GM12878 (cell line): ENCODE measurements around the gene LBHD1. TPM values are rescaled to one million over a fixed set of nuclear protein-coding genes. Genes with fewer than 3 reads are reported as not detected.

Source experiments
- ASH2L ChIP-seq: fragments of 300-600, 200-600 bp; sonication (generic); IDR thresholded peaks from 2 replicates; pipeline ENCODE4 v1.6.1; 2017; ENCODE audit warnings: low read depth, mild to moderate bottlenecking, borderline replicate concordance
- BHLHE40 ChIP-seq, 2 experiments: fragments of 450-650 bp in 1 of 2; IDR thresholded peaks; 2 replicates each; pipeline ENCODE4 v1.6.1; 2011 to 2017; ENCODE audit warnings: low read depth in 2 of 2, borderline replicate concordance in 1 of 2, improper control_type of control experiment in 1 of 2, low read length in 1 of 2, mild to moderate bottlenecking in 1 of 2
- BRCA1 ChIP-seq: IDR thresholded peaks from 2 replicates; pipeline ENCODE4 v1.6.1; 2011; ENCODE audit warnings: low read depth, low read length, improper control_type of control experiment
- CBFB ChIP-seq: IDR thresholded peaks from 2 replicates; pipeline ENCODE4 v1.6.1; 2016; ENCODE audit warnings: antibody characterized with exemption, low read depth
- ETV6 ChIP-seq, 2 experiments: fragments of 450-650 bp in 1 of 2; IDR thresholded peaks in 1 of 2; conservative IDR thresholded peaks in 1 of 2; 2 replicates each; pipeline ENCODE4 v1.6.1; 2014; ENCODE audit warnings: antibody characterized with exemption in 1 of 2, borderline replicate concordance in 1 of 2, low read depth in 1 of 2, mild to moderate bottlenecking in 1 of 2, moderate library complexity in 1 of 2
- FOS ChIP-seq: IDR thresholded peaks from 3 replicates; pipeline ENCODE4 v1.6.1; 2011; ENCODE audit warnings: borderline replicate concordance; ENCODE audit not compliant: insufficient read length; ENCODE audit errors: extremely low read depth
- HCFC1 ChIP-seq: fragments of 150-350 bp; IDR thresholded peaks from 2 replicates; pipeline ENCODE4 v1.6.1; 2014; ENCODE audit warnings: low read length
- IKZF1 ChIP-seq: fragments of 450-650 bp; conservative IDR thresholded peaks from 2 replicates; pipeline ENCODE4 v1.6.1; 2017; ENCODE audit warnings: antibody characterized with exemption, mild to moderate bottlenecking
- JUNB ChIP-seq: IDR thresholded peaks from 2 replicates; pipeline ENCODE4 v1.6.1; 2016; ENCODE audit warnings: antibody characterized with exemption, mild to moderate bottlenecking
- KDM1A ChIP-seq: fragments of 200-600 bp; sonication (generic); IDR thresholded peaks from 2 replicates; pipeline ENCODE4 v1.6.1; 2016; ENCODE audit warnings: borderline replicate concordance
- KLF5 ChIP-seq: fragments of 450-650 bp; IDR thresholded peaks from 2 replicates; pipeline ENCODE4 v1.6.1; 2014; ENCODE audit warnings: mild to moderate bottlenecking; ENCODE audit not compliant: partially characterized antibody
- MTA3 ChIP-seq: IDR thresholded peaks from 2 replicates; pipeline ENCODE4 v1.6.1; 2012; ENCODE audit warnings: low read length, inconsistent platforms, borderline replicate concordance
- NFXL1 ChIP-seq: fragments of 450-650 bp; IDR thresholded peaks from 2 replicates; pipeline ENCODE4 v1.6.1; 2017; ENCODE audit warnings: antibody characterized with exemption, mild to moderate bottlenecking, borderline replicate concordance
- NFYA ChIP-seq: IDR thresholded peaks from 2 replicates; pipeline ENCODE4 v1.6.1; 2011; ENCODE audit warnings: low read depth, mild to moderate bottlenecking, low read length, improper control_type of control experiment, borderline replicate concordance
- RB1 ChIP-seq: fragments of 450-650 bp; formaldehyde crosslinking; IDR thresholded peaks from 2 replicates; pipeline ENCODE4 v1.6.1; 2017; ENCODE audit warnings: mild to moderate bottlenecking, borderline replicate concordance
- SREBF1 ChIP-seq: IDR thresholded peaks from 2 replicates; pipeline ENCODE4 v1.6.1; 2012; ENCODE audit warnings: mild to moderate bottlenecking, low read length
- STAT1 ChIP-seq: fragments of 450-650 bp; conservative IDR thresholded peaks from 2 replicates; pipeline ENCODE4 v1.6.1; 2014; ENCODE audit warnings: antibody characterized with exemption, mild to moderate bottlenecking
- STAT3 ChIP-seq: IDR thresholded peaks from 2 replicates; pipeline ENCODE4 v1.6.1; 2011; ENCODE audit warnings: low read depth, low read length, improper control_type of control experiment
- TCF3 ChIP-seq: IDR thresholded peaks from 2 replicates; pipeline ENCODE4 v1.6.1; 2012; ENCODE audit warnings: low read depth, mild to moderate bottlenecking, low read length, borderline replicate concordance; ENCODE audit not compliant: insufficient read depth
- polyA plus RNA-seq, 11 experiments: library from polyadenylated mRNA; depleted of rRNA in 4 of 11; unstranded in 6 of 11; stranded (reverse) in 5 of 11; fragments of >200 nt; fragmentation: Nextera tagmentation in 4 of 11; fragmentation: Illumina TruSeq in 1 of 11; extraction: Ambion mirVana in 4 of 11; extraction: Trizol in 1 of 11; gene quantifications; 1 replicate in 1 of 11; 2 replicates in 10 of 11; pipeline versions ENCODE4 v1.2.1 to v1.2.3, GENCODE V29; 2011 to 2016; ENCODE audit warnings: inconsistent platforms in 2 of 11, missing spikeins in 2 of 11, low read depth in 1 of 11
- total RNA-seq, 4 experiments: library from RNA; depleted of rRNA in 3 of 4; stranded (reverse); fragments of >200 nt in 3 of 4; fragmentation: Illumina TruSeq in 1 of 4; extraction: Trizol in 1 of 4; gene quantifications; 2 replicates each; pipeline versions ENCODE4 v1.2.1 to v1.2.3, GENCODE V29; 2013 to 2021
- TF ChIP-seq, protein P1 (sequence below): fragments of 450-650 bp; IDR thresholded peaks from 2 replicates; pipeline ENCODE4 v1.6.1; 2018; ENCODE audit warnings: mild to moderate bottlenecking, low read depth, moderate library complexity; ENCODE audit not compliant: partially characterized antibody
- TF ChIP-seq, protein P2 (sequence below): IDR thresholded peaks from 2 replicates; pipeline ENCODE4 v1.6.1; 2012; ENCODE audit warnings: low read depth, low read length, improper control_type of control experiment
- TF ChIP-seq, protein P3 (sequence below): fragments of 450-650 bp; IDR thresholded peaks from 2 replicates; pipeline ENCODE4 v1.6.1; 2016; ENCODE audit warnings: mild to moderate bottlenecking
- TF ChIP-seq, protein P4 (sequence below), 3 experiments: IDR thresholded peaks in 2 of 3; conservative IDR thresholded peaks in 1 of 3; 2 replicates each; pipeline ENCODE4 v1.5.1; 2011; ENCODE audit warnings: low read depth in 3 of 3, low read length in 3 of 3, mild to moderate bottlenecking in 3 of 3, control low read depth in 2 of 3, moderate library complexity in 2 of 3, inconsistent platforms in 1 of 3, mixed read lengths in 1 of 3; ENCODE audit not compliant: control insufficient read depth in 2 of 3, insufficient read depth in 1 of 3; ENCODE audit errors: extremely low read depth in 1 of 3

LBHD1 gene
- total and polyA plus RNA-seq, 10 of the 15 experiments (the other 5 are each of a cell fraction or from before 2014, with no cell fraction given) = 0.79 to 12.0 (median 7.6) TPM

DNA sequence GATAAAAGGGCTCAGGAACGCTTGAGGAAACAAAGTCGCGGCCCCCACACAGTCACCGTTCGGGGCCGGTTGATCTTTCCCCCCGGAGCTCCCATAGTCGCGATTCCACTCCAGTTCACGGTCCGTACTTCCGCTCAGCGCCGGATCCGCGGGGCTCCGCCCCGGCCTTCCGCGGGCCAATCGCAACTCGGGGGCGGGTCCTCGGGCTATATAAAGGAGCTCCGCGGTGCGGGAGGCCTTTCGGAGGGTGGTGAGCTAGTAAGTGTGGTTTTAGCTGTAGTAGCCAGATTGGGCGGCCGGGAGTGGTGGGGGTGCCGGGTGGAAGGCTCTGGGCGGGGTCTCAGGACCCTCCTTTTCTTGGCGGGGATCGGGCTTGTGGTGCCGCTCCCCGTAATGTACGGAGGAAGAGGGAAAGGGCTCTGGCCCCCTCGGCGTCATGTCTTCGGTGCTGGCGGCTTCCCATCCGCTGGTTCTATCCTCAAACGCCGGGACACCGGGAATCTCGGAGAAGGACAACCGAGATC, 6.9 kb downstream of the LBHD1 start, which contains the start of the genes C11orf98 and CSKMT (continued):
- TF ChIP-seq, protein P1, sequence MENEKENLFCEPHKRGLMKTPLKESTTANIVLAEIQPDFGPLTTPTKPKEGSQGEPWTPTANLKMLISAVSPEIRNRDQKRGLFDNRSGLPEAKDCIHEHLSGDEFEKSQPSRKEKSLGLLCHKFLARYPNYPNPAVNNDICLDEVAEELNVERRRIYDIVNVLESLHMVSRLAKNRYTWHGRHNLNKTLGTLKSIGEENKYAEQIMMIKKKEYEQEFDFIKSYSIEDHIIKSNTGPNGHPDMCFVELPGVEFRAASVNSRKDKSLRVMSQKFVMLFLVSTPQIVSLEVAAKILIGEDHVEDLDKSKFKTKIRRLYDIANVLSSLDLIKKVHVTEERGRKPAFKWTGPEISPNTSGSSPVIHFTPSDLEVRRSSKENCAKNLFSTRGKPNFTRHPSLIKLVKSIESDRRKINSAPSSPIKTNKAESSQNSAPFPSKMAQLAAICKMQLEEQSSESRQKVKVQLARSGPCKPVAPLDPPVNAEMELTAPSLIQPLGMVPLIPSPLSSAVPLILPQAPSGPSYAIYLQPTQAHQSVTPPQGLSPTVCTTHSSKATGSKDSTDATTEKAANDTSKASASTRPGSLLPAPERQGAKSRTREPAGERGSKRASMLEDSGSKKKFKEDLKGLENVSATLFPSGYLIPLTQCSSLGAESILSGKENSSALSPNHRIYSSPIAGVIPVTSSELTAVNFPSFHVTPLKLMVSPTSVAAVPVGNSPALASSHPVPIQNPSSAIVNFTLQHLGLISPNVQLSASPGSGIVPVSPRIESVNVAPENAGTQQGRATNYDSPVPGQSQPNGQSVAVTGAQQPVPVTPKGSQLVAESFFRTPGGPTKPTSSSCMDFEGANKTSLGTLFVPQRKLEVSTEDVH = no peak
- TF ChIP-seq HCFC1 (peak; percentile 30; the same call in 1 of the 2 replicates), SREBF1 (no peak), FOS (no peak), BRCA1 (no peak), IKZF1 (peak; percentile 66), BHLHE40 (IDR thresholded peaks at IDR 0.05; ENCODE audit: borderline replicate concordance in 1 of 2, low read depth in 2 of 2, low read length in 1 of 2) (no peak; a peak in 1 of 4 replicates), NFYA (no peak), STAT1 (no peak; the same call in 1 of the 2 replicates), STAT3 (no peak), RB1 (no peak), ETV6 (conservative IDR thresholded peaks at IDR 0.05 in 1 of 2, IDR thresholded peaks at IDR 0.05 in 1 of 2; ENCODE audit: borderline replicate concordance in 1 of 2, low read depth in 1 of 2) (peak in 1 of 2 experiments; percentile 17; a peak in 1 of 4 replicates), NFXL1 (no peak), JUNB (no peak; the same call in 1 of the 2 replicates), CBFB (peak; percentile 99), MTA3 (peak; percentile 71; the same call in 1 of the 2 replicates), KLF5 (peak; percentile 50), KDM1A (no peak), TCF3 (peak; percentile 95), ASH2L (no peak)
- TF ChIP-seq, protein P2, sequence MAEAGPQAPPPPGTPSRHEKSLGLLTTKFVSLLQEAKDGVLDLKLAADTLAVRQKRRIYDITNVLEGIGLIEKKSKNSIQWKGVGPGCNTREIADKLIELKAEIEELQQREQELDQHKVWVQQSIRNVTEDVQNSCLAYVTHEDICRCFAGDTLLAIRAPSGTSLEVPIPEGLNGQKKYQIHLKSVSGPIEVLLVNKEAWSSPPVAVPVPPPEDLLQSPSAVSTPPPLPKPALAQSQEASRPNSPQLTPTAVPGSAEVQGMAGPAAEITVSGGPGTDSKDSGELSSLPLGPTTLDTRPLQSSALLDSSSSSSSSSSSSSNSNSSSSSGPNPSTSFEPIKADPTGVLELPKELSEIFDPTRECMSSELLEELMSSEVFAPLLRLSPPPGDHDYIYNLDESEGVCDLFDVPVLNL = no peak
- TF ChIP-seq, protein P3, sequence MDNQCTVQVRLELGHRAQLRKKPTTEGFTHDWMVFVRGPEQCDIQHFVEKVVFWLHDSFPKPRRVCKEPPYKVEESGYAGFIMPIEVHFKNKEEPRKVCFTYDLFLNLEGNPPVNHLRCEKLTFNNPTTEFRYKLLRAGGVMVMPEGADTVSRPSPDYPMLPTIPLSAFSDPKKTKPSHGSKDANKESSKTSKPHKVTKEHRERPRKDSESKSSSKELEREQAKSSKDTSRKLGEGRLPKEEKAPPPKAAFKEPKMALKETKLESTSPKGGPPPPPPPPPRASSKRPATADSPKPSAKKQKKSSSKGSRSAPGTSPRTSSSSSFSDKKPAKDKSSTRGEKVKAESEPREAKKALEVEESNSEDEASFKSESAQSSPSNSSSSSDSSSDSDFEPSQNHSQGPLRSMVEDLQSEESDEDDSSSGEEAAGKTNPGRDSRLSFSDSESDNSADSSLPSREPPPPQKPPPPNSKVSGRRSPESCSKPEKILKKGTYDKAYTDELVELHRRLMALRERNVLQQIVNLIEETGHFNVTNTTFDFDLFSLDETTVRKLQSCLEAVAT = peak; percentile 89
- TF ChIP-seq, protein P4, sequence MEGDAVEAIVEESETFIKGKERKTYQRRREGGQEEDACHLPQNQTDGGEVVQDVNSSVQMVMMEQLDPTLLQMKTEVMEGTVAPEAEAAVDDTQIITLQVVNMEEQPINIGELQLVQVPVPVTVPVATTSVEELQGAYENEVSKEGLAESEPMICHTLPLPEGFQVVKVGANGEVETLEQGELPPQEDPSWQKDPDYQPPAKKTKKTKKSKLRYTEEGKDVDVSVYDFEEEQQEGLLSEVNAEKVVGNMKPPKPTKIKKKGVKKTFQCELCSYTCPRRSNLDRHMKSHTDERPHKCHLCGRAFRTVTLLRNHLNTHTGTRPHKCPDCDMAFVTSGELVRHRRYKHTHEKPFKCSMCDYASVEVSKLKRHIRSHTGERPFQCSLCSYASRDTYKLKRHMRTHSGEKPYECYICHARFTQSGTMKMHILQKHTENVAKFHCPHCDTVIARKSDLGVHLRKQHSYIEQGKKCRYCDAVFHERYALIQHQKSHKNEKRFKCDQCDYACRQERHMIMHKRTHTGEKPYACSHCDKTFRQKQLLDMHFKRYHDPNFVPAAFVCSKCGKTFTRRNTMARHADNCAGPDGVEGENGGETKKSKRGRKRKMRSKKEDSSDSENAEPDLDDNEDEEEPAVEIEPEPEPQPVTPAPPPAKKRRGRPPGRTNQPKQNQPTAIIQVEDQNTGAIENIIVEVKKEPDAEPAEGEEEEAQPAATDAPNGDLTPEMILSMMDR (IDR thresholded peaks at IDR 0.05 in 2 of 3, conservative IDR thresholded peaks at IDR 0.05 in 1 of 3; ENCODE audit: control insufficient read depth in 2 of 3, extremely low read depth in 1 of 3, insufficient read depth in 1 of 3, low read depth in 3 of 3, low read length in 3 of 3) = no peak
